GM21528 (cell line): Measurements from ENCODE around the gene LRRC61.

Source experiments
- ATAC-seq: cut with Tn5 transposase; IDR thresholded peaks from one replicate; pipeline ENCODE4 v1.9.1; 2021; ENCODE audit warnings: mild to moderate bottlenecking, moderate library complexity; ENCODE audit not compliant: unreplicated experiment, low FRiP score

The LRRC61 gene

GRCh38 chr7:150346922-150347321, 23.8 kb downstream of the LRRC61 start:
- no peak for ATAC-seq

GRCh38 chr7:150351587-150352194, 28.5 kb downstream of the LRRC61 start:
- no peak for ATAC-seq

- ATAC-seq: no peak
Measured at GRCh38 chr7:150355666-150356059, 32.5 kb downstream of the LRRC61 start.

GRCh38 chr7:150356265-150356897, 33.2 kb downstream of the LRRC61 start:
- ATAC-seq: no peak

- no peak for ATAC-seq
Measured at GRCh38 chr7:150357270-150357669, 34.1 kb downstream of the LRRC61 start.

DNA sequence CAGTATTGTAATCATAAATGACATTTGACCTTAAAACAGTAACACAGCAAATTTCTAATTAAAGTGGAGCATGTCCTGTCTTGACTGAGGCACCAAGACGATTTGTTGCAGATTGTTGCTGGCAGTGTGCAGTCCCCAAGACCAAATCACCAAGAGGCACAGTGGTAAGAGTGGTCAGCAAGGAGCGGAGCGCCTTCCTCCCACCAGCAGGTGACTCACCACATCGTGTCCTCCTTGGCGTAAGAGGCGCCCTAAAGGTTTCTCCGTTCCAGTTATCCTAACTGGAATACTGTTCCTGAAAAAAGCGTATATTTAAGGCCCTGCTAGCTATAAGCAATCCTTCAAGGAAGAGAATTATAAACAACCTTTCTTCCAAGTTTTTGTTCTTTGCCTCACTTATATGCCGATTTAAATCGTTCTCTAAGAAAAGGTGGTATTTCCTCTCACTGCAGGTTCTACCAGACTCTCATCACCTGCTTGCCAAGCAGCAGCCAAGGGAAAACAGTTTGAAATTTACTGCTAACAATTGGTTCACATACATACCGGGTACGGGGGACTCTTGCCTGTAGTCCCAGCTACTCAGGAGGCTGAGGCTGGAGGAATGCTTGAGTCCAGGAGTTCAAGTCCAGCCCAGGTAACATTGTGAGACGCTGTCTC, 34.7 kb downstream of the LRRC61 start:
- no peak for ATAC-seq

DNA sequence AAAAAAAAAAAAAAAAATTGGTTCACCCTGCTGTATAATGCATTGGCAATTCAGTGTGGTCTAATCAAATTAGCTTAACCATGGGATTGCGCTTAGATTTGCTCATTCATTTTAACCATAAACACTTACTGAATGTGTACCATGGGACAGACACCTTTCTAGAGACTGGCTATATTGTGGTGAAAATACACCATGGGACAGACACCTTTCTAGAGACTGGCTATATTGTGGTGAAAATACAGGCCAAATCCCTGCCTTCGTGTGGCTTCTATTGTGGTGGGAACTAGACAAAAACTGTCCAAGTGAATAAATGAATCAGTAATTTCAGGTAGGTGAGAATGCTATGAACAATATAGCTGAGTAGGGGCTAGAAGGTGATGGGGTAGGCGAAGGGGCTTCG, 35.3 kb downstream of the LRRC61 start:
- ATAC-seq: no peak

GRCh38 chr7:150358988-150359621, 36.0 kb downstream of the LRRC61 start:
- ATAC-seq: no peak

- ATAC-seq: no peak
Measured at GRCh38 chr7:150359622-150360362, 36.6 kb downstream of the LRRC61 start.

DNA sequence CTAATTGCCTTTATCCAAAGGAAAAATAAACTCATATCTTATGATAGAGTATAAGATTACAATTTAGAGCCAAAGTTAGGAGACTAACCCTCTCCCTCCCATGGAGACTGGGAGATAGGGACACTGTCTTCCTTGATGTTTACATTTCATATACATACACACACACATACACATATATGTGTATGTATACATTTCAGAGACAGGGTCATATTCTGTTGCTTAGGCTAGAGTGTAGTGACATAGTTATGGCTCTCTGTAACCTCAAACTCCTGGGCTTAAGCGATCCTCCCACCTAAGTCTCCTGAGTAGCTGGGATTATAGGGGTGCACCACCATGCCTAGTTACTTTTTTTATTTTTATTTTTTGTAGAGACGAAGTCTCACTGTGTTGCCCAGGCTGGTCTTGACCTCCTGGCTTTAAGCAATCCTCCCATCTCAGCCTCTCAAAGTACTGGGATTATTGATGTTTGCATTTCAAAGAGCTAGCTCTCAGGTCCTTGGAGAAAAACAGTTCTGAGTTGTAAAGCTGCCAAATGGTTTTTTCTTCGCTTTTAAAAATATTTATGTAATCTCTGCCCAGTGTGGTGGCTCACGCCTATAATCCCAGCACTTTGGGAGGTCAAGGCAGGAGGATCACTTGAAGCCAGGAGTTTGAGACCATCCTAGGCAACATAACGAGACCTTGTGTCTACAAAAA, 37.4 kb downstream of the LRRC61 start:
- ATAC-seq: no peak

DNA sequence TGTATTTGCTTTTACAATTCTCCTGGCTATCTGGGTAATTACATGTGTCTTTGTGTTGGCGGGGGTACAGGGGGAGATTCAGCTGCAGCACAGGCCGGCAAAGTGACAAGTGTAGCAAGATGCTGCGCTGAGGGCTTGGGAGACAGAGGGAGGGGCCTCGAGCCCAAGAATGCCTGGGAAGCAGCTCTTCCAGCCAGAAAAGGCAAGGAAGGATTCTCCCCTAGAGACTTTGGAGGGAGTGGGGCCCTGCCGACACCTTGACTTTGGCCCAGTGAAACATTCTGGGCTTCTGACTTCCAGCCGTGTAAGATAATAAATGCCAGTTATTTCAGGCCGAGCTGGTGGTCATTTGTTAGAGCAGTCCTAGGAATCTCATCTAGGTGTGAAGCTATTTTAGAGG, 38.2 kb downstream of the LRRC61 start:
- ATAC-seq: no peak

DNA sequence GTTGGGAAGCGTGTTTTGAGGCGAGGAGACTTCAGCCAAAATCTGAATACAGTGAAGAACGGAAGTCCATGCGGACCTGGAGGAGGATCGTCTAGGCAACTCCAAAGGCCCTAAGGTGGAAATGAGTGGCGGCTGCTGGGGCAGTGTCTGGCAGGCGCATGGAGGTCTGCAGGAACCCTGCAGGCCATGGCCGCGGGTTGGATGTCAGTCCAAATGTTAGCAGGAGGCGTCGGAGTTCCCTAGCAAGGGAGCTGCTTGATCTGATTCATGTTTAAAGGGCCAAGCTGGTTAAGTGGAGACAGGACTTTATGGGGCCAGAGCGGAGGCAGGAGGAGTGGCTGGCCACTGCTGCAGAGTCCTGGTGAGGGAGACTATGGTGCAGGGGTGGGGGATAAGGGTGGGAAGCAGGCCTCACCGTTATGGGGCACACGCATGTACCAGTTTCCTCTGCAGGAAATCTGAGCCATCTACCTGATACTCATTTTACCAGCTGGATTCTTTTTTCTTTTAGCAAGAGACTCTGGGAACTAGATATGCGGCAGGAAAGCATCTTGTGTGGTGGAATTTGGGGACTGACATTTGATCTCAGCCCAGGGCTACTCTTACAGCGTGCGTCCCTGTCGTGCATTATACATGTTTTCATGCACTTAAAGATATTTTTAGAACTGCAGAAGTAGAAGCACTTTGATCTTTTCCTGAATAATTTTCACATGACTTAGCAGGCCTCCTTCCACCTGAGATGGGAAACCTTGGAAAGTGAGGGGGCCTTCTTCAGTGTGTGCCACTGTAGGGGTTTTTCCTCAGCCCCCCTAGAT, 38.9 kb downstream of the LRRC61 start:
- ATAC-seq: no peak

GRCh38 chr7:150363370-150363769, 40.2 kb downstream of the LRRC61 start:
- ATAC-seq: no peak

DNA sequence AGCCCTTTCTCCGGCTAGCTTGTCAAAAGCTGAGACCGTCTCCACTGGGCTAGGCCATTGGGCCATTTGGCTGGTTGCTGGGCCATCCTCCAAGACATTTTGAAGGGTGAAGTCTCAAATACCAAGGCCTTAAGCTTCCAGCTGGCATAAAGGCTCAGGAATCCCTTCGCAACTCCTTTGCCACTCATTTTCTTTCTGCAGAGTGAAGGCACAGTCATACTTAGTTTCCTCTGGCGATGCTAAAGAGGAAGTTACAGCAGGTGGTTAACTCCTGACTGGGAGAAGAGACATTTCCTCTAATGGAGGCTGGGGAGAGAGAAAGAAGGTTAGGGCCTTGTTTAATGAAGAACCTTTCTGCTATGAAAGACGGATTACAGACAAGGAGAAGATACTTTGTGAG, 40.7 kb downstream of the LRRC61 start:
- no peak for ATAC-seq

DNA sequence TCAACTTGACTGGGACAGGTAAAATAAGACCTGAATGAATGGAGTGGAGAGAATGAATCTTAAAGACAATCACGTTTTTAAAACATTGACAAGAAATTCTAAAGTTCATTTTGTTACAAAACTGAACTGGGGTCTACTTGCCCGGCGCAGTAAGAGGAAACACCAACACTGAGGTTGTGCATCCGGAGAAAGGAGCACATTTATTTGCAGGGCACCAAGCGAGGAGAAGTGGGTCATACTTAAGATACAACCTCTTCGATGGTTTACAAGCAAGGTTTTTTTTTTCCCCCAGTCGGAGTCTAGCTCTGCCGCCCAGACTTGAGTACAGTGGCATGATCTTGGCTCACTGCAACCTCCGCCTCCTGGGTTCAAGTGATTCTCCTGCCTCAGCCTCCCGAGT, 42.0 kb downstream of the LRRC61 start:
- ATAC-seq: no peak

GRCh38 chr7:150365673-150366398, 42.7 kb downstream of the LRRC61 start:
- ATAC-seq: no peak

DNA sequence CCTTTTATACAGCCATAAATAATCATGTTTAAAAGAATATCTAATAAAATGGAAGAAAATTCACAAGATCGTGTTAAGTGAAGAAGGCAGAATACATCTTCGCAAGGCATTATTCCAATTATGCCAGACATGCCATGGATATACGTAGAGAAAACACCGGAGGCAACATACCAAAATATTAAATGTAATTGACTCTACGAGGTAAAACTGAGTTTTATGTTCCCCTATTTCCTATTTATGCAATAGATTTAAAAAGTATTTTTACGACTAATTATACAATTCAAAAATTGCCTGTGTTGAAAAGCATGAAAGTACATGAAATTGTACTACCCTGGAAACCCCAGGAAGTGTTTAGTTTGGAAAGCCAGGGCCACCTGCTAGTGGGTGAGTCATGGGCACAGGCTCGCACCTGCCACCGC, 44.5 kb downstream of the LRRC61 start:
- no peak for ATAC-seq

DNA sequence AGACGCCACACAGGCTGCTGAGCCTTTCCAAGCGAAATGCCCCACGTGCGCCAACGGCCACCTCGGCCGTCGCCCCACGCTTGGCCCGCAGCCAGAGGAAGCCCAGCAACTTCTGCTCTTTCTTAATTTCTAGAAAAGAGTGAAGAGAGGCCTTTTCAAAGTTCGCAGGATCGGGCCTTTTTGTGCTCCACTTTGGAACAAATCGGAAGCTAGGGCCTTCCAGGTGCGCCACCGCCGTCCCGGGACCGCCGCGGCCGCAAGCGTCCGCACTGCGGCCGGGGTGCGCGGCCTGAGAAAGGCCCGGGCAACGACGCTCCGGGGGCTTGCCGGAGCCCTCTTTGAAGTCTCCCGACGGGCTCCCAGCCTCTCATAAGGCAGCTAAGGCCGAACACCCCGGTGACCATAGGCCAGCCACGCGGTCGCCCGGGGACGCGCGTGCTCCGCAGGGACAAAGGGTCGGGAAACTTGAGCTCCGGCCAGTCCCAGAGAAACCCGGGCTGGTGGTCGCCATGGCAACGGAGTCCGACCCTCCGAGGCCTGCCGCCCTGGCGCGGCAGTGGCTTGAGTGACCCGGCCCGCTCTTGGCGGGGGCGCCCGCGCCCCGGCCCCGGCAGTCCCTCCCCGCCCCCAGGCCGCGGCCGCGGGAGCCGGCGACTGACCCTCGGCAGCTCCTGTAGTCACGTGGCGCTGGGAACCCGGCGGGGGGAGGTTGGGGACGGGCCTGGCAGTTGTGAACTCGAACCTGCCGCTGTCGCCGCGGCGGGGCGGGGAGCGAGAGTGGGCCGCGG, 45.1 kb downstream of the LRRC61 start, which contains the start of gene REPIN1:
Gene REPIN1, plus strand, starts transcription at position 727 of the 788 bp plus-strand sequence. CDS start 890 bp downstream, outside the sequence.
- peak; percentile 51 for ATAC-seq
